ENCODE data around the gene CRISP1. TPM values are rescaled to one million over a fixed set of nuclear protein-coding genes. Genes with fewer than 3 reads are reported as not detected.
A peak's percentile ranks its signal among the peaks of the same experiment; 100 is the strongest.

The CRISP1 gene
- total and polyA plus RNA-seq, 9 of the 15 experiments (the other 6 are each of a cell fraction or from before 2014, with no cell fraction given), result not detected

- TF ChIP-seq ZNF175 (CRISPR knock-in tag; IDR thresholded peaks at IDR 0.05; ENCODE audit: low read depth), result peak; percentile 94
- TF ChIP-seq GABPB1 (CRISPR knock-in tag; IDR thresholded peaks at IDR 0.05), result no peak
- no peak for TF ChIP-seq TAF7 (tag; IDR thresholded peaks at IDR 0.05)
- peak; percentile 79; the same call in 1 of the 2 replicates for TF ChIP-seq CREB1 (IDR thresholded peaks at IDR 0.05)
- peak; percentile 60; the same call in 1 of the 2 replicates for TF ChIP-seq CREB1 (CRISPR knock-in tag; IDR thresholded peaks at IDR 0.05)
- TF ChIP-seq RAD51 (IDR thresholded peaks at IDR 0.05; ENCODE audit: borderline replicate concordance, low read depth), result no peak
- TF ChIP-seq BRF2 (IDR thresholded peaks at IDR 0.05; ENCODE audit: borderline replicate concordance, insufficient read depth, insufficient read length), result no peak
- no peak for TF ChIP-seq RBBP5 (IDR thresholded peaks at IDR 0.05; ENCODE audit: borderline replicate concordance, insufficient read depth, low read length, poor library complexity, severe bottlenecking)
- TF ChIP-seq ZNF589 (CRISPR knock-in tag; IDR thresholded peaks at IDR 0.05; ENCODE audit: low read depth), result peak; percentile 89; the same call in 1 of the 2 replicates
- TF ChIP-seq PHB2 (IDR thresholded peaks at IDR 0.05; ENCODE audit: low read depth), result peak; percentile 92
- TF ChIP-seq EHMT2 (IDR thresholded peaks at IDR 0.05), result peak; percentile 54; the same call in 1 of the 2 replicates
- peak; percentile 57; the same call in 1 of the 2 replicates for TF ChIP-seq PKNOX1 (IDR thresholded peaks at IDR 0.05)
- TF ChIP-seq SIN3A (IDR thresholded peaks at IDR 0.05; ENCODE audit: borderline replicate concordance in 2 of 2, control insufficient read depth in 1 of 2, low read depth in 2 of 2, low read length in 2 of 2), result no peak
- TF ChIP-seq DNMT1 (IDR thresholded peaks at IDR 0.05), result no peak
- no peak for TF ChIP-seq ZBTB43 (CRISPR knock-in tag; IDR thresholded peaks at IDR 0.05)
- TF ChIP-seq SP2 (IDR thresholded peaks at IDR 0.05; ENCODE audit: extremely low read depth, low read depth, low read length, poor library complexity, severe bottlenecking), result no peak
- TF ChIP-seq MCM2 (IDR thresholded peaks at IDR 0.05; ENCODE audit: low read depth), result no peak
- no peak for TF ChIP-seq ZNF280B (CRISPR knock-in tag; IDR thresholded peaks at IDR 0.05)
- no peak for TF ChIP-seq ZKSCAN1 (IDR thresholded peaks at IDR 0.05; ENCODE audit: low read depth, low read length)
- no peak for TF ChIP-seq ZNF212 (CRISPR knock-in tag; IDR thresholded peaks at IDR 0.05)
- TF ChIP-seq ILF3 (IDR thresholded peaks at IDR 0.05; ENCODE audit: borderline replicate concordance), result 0 out of 2 replicates have a peak, but pooled peaks have one; percentile 14
- TF ChIP-seq PCBP2 (IDR thresholded peaks at IDR 0.05; ENCODE audit: low read depth, low read length, poor library complexity, severe bottlenecking), result no peak
- TF ChIP-seq PTBP1 (IDR thresholded peaks at IDR 0.05; ENCODE audit: low read depth, low read length), result no peak
- no peak for TF ChIP-seq SRF (CRISPR knock-in tag; IDR thresholded peaks at IDR 0.05)
Measured at GRCh38 chr6:49888742-49889431, 22.6 kb upstream of the CRISP1 start (continued).

Measured in K562 (cell line).